Measurements from ENCODE around the gene NHEJ1.

GRCh38 chr2:219089330-219089729 is 71.3 kb downstream of the NHEJ1 start:
- no peak for TF ChIP-seq EZH2 (IDR thresholded peaks at IDR 0.05; ENCODE audit: borderline replicate concordance, low read length)
- TF ChIP-seq, protein P1, sequence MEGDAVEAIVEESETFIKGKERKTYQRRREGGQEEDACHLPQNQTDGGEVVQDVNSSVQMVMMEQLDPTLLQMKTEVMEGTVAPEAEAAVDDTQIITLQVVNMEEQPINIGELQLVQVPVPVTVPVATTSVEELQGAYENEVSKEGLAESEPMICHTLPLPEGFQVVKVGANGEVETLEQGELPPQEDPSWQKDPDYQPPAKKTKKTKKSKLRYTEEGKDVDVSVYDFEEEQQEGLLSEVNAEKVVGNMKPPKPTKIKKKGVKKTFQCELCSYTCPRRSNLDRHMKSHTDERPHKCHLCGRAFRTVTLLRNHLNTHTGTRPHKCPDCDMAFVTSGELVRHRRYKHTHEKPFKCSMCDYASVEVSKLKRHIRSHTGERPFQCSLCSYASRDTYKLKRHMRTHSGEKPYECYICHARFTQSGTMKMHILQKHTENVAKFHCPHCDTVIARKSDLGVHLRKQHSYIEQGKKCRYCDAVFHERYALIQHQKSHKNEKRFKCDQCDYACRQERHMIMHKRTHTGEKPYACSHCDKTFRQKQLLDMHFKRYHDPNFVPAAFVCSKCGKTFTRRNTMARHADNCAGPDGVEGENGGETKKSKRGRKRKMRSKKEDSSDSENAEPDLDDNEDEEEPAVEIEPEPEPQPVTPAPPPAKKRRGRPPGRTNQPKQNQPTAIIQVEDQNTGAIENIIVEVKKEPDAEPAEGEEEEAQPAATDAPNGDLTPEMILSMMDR (IDR thresholded peaks at IDR 0.05; ENCODE audit: low read length) = no peak

Measured in OCI-LY1 (cell line).